H9 (cell line): Measurements from ENCODE around the gene ACOT8. TPM values are rescaled to one million over a fixed set of nuclear protein-coding genes. Genes with fewer than 3 reads are reported as not detected.
A peak's percentile ranks its signal among the peaks of the same experiment; 100 is the strongest.

Source experiments
- DNase-seq: peaks from one replicate; pipeline ENCODE4 v3.0.0-alpha.2; 2017
- H2AFZ ChIP-seq: one replicate; pipeline ENCODE4 v1.6.1; 2013; ENCODE audit warnings: mild to moderate bottlenecking, low read length, control low read depth, moderate library complexity
- H2AK5ac ChIP-seq: 2 replicates; pipeline ENCODE4 v1.6.1; 2013; ENCODE audit warnings: low read length, control low read depth, mixed read lengths; ENCODE audit not compliant: insufficient read length
- H2BK120ac ChIP-seq: one replicate; pipeline ENCODE4 v1.6.1; 2013; ENCODE audit warnings: low read depth, mild to moderate bottlenecking, low read length, control low read depth, inconsistent platforms; ENCODE audit not compliant: poor library complexity, severe bottlenecking
- H2BK12ac ChIP-seq: 2 replicates; pipeline ENCODE4 v1.6.1; 2013; ENCODE audit warnings: low read length, control low read depth, mixed read lengths, low read depth; ENCODE audit not compliant: insufficient read length
- H2BK15ac ChIP-seq: 2 replicates; pipeline ENCODE4 v1.6.1; 2013; ENCODE audit warnings: low read depth, low read length, control low read depth
- H2BK20ac ChIP-seq: one replicate; pipeline ENCODE4 v1.6.1; 2013; ENCODE audit warnings: low read depth, mild to moderate bottlenecking, low read length, control low read depth, inconsistent platforms; ENCODE audit not compliant: poor library complexity, severe bottlenecking
- H2BK5ac ChIP-seq: 2 replicates; pipeline ENCODE4 v1.6.1; 2013; ENCODE audit warnings: low read length, control low read depth, mixed read lengths; ENCODE audit not compliant: insufficient read length
- H3K14ac ChIP-seq: 2 replicates; pipeline ENCODE4 v1.6.1; 2013; ENCODE audit warnings: low read length, control low read depth; ENCODE audit not compliant: insufficient read depth
- H3K18ac ChIP-seq: 2 replicates; pipeline ENCODE4 v1.6.1; 2013; ENCODE audit warnings: low read depth, mild to moderate bottlenecking, mixed read lengths, low read length, control low read depth; ENCODE audit not compliant: insufficient read length
- H3K23ac ChIP-seq: 2 replicates; pipeline ENCODE4 v1.6.1; 2013; ENCODE audit warnings: low read length, control low read depth, mixed read lengths, low read depth; ENCODE audit not compliant: insufficient read length
- H3K23me2 ChIP-seq: 2 replicates; pipeline ENCODE4 v1.6.1; 2013; ENCODE audit warnings: low read depth, mild to moderate bottlenecking, mixed read lengths, low read length, control low read depth; ENCODE audit not compliant: insufficient read length, poor library complexity, severe bottlenecking
- H3K27ac ChIP-seq: 2 replicates; pipeline ENCODE4 v1.5.1; 2013; ENCODE audit warnings: low read length, control low read depth, mixed read lengths, low read depth; ENCODE audit not compliant: insufficient read length
- H3K27me3 ChIP-seq: 2 replicates; pipeline ENCODE4 v1.6.1; 2013; ENCODE audit warnings: low read length, control low read depth, inconsistent platforms; ENCODE audit not compliant: insufficient read depth
- H3K4ac ChIP-seq: 2 replicates; pipeline ENCODE4 v1.6.1; 2013; ENCODE audit warnings: low read depth, mild to moderate bottlenecking, control low read depth, inconsistent platforms, low read length, moderate library complexity
- H3K4me1 ChIP-seq: 2 replicates; pipeline ENCODE4 v1.6.1; 2013; ENCODE audit warnings: low read length, control low read depth, inconsistent platforms; ENCODE audit not compliant: insufficient read depth
- H3K4me2 ChIP-seq: 2 replicates; pipeline ENCODE4 v1.6.1; 2013; ENCODE audit warnings: low read length, control low read depth, mixed read lengths; ENCODE audit not compliant: insufficient read length, insufficient read depth
- H3K56ac ChIP-seq: 2 replicates; pipeline ENCODE4 v1.6.1; 2013; ENCODE audit warnings: low read depth, mild to moderate bottlenecking, mixed read lengths, low read length, control low read depth; ENCODE audit not compliant: insufficient read length
- H3K79me1 ChIP-seq: 2 replicates; pipeline ENCODE4 v1.6.1; 2013; ENCODE audit warnings: low read depth, mild to moderate bottlenecking, moderate library complexity, low read length, control low read depth, inconsistent platforms; ENCODE audit not compliant: insufficient read depth, poor library complexity, severe bottlenecking
- H3K79me2 ChIP-seq: 2 replicates; pipeline ENCODE4 v1.6.1; 2013; ENCODE audit warnings: low read length, control low read depth, inconsistent platforms; ENCODE audit not compliant: insufficient read depth
- H3K9ac ChIP-seq: 2 replicates; pipeline ENCODE4 v1.6.1; 2013; ENCODE audit warnings: low read length, control low read depth, mixed read lengths; ENCODE audit not compliant: insufficient read length; ENCODE audit errors: extremely low read depth
- H3K9me3 ChIP-seq: one replicate; pipeline ENCODE4 v1.6.1; 2013; ENCODE audit warnings: low read depth, low read length, inconsistent platforms; ENCODE audit not compliant: control insufficient read depth
- H3T11ph ChIP-seq: one replicate; pipeline ENCODE4 v1.6.1; 2013; ENCODE audit warnings: mild to moderate bottlenecking, low read length, control low read depth, inconsistent platforms
- H4K20me1 ChIP-seq: one replicate; pipeline ENCODE4 v1.6.1; 2013; ENCODE audit not compliant: control insufficient read depth, insufficient read length, insufficient read depth
- H4K5ac ChIP-seq: 2 replicates; pipeline ENCODE4 v1.6.1; 2013; ENCODE audit warnings: low read depth, mild to moderate bottlenecking, mixed read lengths, low read length, control low read depth; ENCODE audit not compliant: insufficient read length
- H4K8ac ChIP-seq: replicated peaks from 2 replicates; pipeline ENCODE4 v1.6.1; 2013; ENCODE audit warnings: low read length, control low read depth, mixed read lengths, low read depth; ENCODE audit not compliant: insufficient read length
- H4K91ac ChIP-seq: 2 replicates; pipeline ENCODE4 v1.6.1; 2013; ENCODE audit warnings: low read depth, mild to moderate bottlenecking, moderate library complexity, mixed read lengths, low read length, control low read depth; ENCODE audit not compliant: insufficient read length
- H3K27ac Mint-ChIP-seq, 3 experiments: 2 replicates in 2 of 3; 3 replicates in 1 of 3; pipeline ENCODE4 v1.8.0; 2020 to 2021; ENCODE audit warnings: mixed read lengths in 3 of 3, mild to moderate bottlenecking in 1 of 3, moderate library complexity in 1 of 3
- H3K27me3 Mint-ChIP-seq: 2 replicates; pipeline ENCODE4 v1.8.0; 2021; ENCODE audit warnings: low read depth, mild to moderate bottlenecking, moderate library complexity, mixed read lengths
- H3K36me3 Mint-ChIP-seq, 3 experiments: 2 replicates in 2 of 3; 3 replicates in 1 of 3; pipeline ENCODE4 v1.8.0; 2020 to 2021; ENCODE audit warnings: low read depth in 3 of 3, mixed read lengths in 3 of 3; ENCODE audit not compliant: insufficient read depth in 1 of 3
- H3K4me1 Mint-ChIP-seq, 2 experiments: 2 replicates each; pipeline ENCODE4 v1.8.0; 2020; ENCODE audit warnings: mixed read lengths in 2 of 2
- H3K4me3 Mint-ChIP-seq, 2 experiments: 2 replicates in 1 of 2; 3 replicates in 1 of 2; pipeline ENCODE4 v1.8.0; 2020 to 2021; ENCODE audit warnings: mild to moderate bottlenecking in 2 of 2, mixed read lengths in 2 of 2, moderate library complexity in 1 of 2
- H3K9me3 Mint-ChIP-seq, 2 experiments: 2 replicates in 1 of 2; 3 replicates in 1 of 2; pipeline ENCODE4 v1.8.0; 2020; ENCODE audit warnings: mild to moderate bottlenecking in 2 of 2, mixed read lengths in 2 of 2, moderate library complexity in 1 of 2
- WGBS: extraction: QIAGEN DNeasy Blood & Tissue Kit; methylation state at CpG from one replicate; pipeline ENCODE4 v1.1.7; 2013; ENCODE audit warnings: missing lambda C conversion rate, low lambda C conversion rate, mixed read lengths; ENCODE audit not compliant: insufficient read length; ENCODE audit errors: extremely low coverage; 5-methylcytosine and 5-hydroxymethylcytosine counted together
- total RNA-seq: library from RNA; stranded (reverse); gene quantifications from 2 replicates; pipeline ENCODE4 v1.2.1, GENCODE V29; 2021
- TF ChIP-seq, protein P1 (sequence below): fragments of 200-600 bp; sonication (generic); conservative IDR thresholded peaks from 3 replicates; pipeline ENCODE4 v1.8.0; 2021; ENCODE audit warnings: antibody characterized with exemption, mild to moderate bottlenecking

ACOT8 gene
- total RNA-seq, 1 experiment from 2014 or later, result 26.7 TPM

DNA sequence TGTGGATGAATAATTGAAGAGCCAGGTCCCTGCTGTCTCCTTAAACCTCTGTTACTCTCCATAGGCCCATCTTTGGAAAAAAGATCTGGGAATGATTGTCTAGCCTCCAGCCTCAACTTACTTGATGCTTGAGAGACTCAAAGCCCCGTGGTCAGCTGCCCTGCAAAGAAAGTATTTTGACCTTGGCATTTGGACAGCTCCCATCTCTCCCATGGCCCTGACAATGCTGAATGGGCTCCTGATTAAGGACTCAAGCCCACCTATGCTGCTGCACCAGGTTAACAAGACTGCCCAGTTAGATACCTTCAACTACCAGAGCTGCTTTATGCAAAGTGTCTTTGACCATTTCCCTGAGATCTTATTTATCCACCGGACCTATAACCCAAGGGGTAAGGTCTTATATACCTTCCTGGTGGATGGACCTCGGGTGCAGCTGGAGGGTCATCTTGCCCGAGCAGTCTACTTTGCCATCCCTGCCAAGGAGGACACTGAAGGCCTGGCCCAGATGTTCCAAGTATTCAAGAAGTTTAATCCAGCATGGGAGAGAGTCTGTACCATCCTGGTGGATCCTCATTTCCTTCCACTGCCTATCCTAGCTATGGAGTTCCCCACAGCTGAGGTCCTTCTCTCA lies 25.4 kb upstream of the ACOT8 start:
- H3K9ac ChIP-seq, result no peak overlapping the region
- H3K27ac Mint-ChIP-seq, result no peak overlapping the region; a peak in 1 of 7 replicates
- H3K27ac ChIP-seq, result no peak overlapping the region
- H3K79me2 ChIP-seq, result peaks cover 5% of the 10 kb centered on the region; the same call in 1 of the 2 replicates
- H3K4me1 Mint-ChIP-seq, result peaks cover 5 to 9% of the 10 kb centered on the region in 2 experiments
- H3K27me3 Mint-ChIP-seq, result no peaks in the 10 kb centered on the region
- no peak overlapping the region for H4K91ac ChIP-seq
- no peak overlapping the region for H3K4ac ChIP-seq
- H3K18ac ChIP-seq, result no peak overlapping the region
- H2BK120ac ChIP-seq, result no peak overlapping the region
- H3K4me2 ChIP-seq, result no peak overlapping the region
- no peaks in the 10 kb centered on the region for H3K27me3 ChIP-seq
- peak overlapping the region; percentile 55 to 72 for H3K4me3 Mint-ChIP-seq
- H2BK12ac ChIP-seq, result no peak overlapping the region
- no peak overlapping the region for H3K56ac ChIP-seq
- no peak overlapping the region for H4K8ac ChIP-seq
- peaks cover 17 to 31% (median 24%) of the 10 kb centered on the region in 3 experiments for H3K36me3 Mint-ChIP-seq
- no peak overlapping the region for H2BK20ac ChIP-seq
- no peak overlapping the region for H2BK5ac ChIP-seq
- H3K23me2 ChIP-seq, result peaks cover 5% of the 10 kb centered on the region
- no peak for DNase-seq
- H3K23ac ChIP-seq, result no peak overlapping the region
- H3T11ph ChIP-seq, result no peak overlapping the region
- H4K20me1 ChIP-seq, result no peaks in the 10 kb centered on the region
- TF ChIP-seq, protein P1, sequence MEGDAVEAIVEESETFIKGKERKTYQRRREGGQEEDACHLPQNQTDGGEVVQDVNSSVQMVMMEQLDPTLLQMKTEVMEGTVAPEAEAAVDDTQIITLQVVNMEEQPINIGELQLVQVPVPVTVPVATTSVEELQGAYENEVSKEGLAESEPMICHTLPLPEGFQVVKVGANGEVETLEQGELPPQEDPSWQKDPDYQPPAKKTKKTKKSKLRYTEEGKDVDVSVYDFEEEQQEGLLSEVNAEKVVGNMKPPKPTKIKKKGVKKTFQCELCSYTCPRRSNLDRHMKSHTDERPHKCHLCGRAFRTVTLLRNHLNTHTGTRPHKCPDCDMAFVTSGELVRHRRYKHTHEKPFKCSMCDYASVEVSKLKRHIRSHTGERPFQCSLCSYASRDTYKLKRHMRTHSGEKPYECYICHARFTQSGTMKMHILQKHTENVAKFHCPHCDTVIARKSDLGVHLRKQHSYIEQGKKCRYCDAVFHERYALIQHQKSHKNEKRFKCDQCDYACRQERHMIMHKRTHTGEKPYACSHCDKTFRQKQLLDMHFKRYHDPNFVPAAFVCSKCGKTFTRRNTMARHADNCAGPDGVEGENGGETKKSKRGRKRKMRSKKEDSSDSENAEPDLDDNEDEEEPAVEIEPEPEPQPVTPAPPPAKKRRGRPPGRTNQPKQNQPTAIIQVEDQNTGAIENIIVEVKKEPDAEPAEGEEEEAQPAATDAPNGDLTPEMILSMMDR, result no peak
- no peak overlapping the region for H4K5ac ChIP-seq
- no peak overlapping the region for H2BK15ac ChIP-seq
- no peak overlapping the region for H2AFZ ChIP-seq
- no peak overlapping the region for H3K14ac ChIP-seq
- no CpG with 5 or more reads among the region's 4 CpGs for WGBS
- H3K79me1 ChIP-seq, result no peaks in the 10 kb centered on the region
- H3K9me3 ChIP-seq, result no peaks in the 10 kb centered on the region
- H3K4me1 ChIP-seq, result no peaks in the 10 kb centered on the region
- H2AK5ac ChIP-seq, result no peak overlapping the region
- no peaks in the 10 kb centered on the region; a peak in 1 of 5 replicates for H3K9me3 Mint-ChIP-seq
